Heart left ventricle (tissue), 16 donors: ENCODE measurements around the gene ROBO1. TPM values are rescaled to one million over a fixed set of nuclear protein-coding genes. Genes with fewer than 3 reads are reported as not detected.

Experiments used
- ATAC-seq, 4 donors: fragments of 200-7000 bp; cut with Tn5 transposase; one replicate each; pipeline ENCODE4 v1.9.1; 2020 to 2022; ENCODE audit warnings: moderate library complexity in 4 of 4, mild to moderate bottlenecking in 3 of 4, moderate number of reproducible peaks in 1 of 4
- DNase-seq, 5 donors: peaks; one replicate each; pipeline ENCODE4 v3.0.0-alpha.2; 2020
- H3K27ac ChIP-seq, 12 donors: fragments of 200-600 bp; sonication (generic) in 4 of 12; one replicate each; pipeline versions ENCODE4 v1.5.0 to v1.8.0; 2016 to 2022; ENCODE audit warnings: mild to moderate bottlenecking in 2 of 12
- H3K27me3 ChIP-seq, 9 donors: fragments of 200-600 bp; sonication (generic) in 2 of 9; one replicate each; pipeline versions ENCODE4 v1.5.1 to v1.8.0; 2016 to 2022; ENCODE audit warnings: mild to moderate bottlenecking in 3 of 9
- H3K36me3 ChIP-seq, 9 donors: fragments of 200-600 bp; sonication (generic) in 2 of 9; one replicate each; pipeline versions ENCODE4 v1.5.0 to v1.8.0; 2018 to 2022; ENCODE audit warnings: mild to moderate bottlenecking in 2 of 9
- H3K4me1 ChIP-seq, 12 donors: fragments of 200-600 bp; sonication (generic) in 4 of 12; one replicate each; pipeline versions ENCODE4 v1.5.0 to v1.8.0; 2016 to 2022; ENCODE audit warnings: mild to moderate bottlenecking in 3 of 12
- H3K4me3 ChIP-seq, 12 donors: fragments of 200-600 bp; sonication (generic) in 4 of 12; one replicate each; pipeline versions ENCODE4 v1.5.0 to v1.8.0; 2017 to 2022; ENCODE audit warnings: mild to moderate bottlenecking in 9 of 12, moderate library complexity in 4 of 12
- H3K9me3 ChIP-seq, 12 donors: fragments of 200-600 bp; sonication (generic) in 4 of 12; one replicate each; pipeline versions ENCODE4 v1.5.0 to v1.8.0; 2016 to 2022; ENCODE audit warnings: mild to moderate bottlenecking in 1 of 12
- POLR2A ChIP-seq, 2 donors: fragments of 450-650 bp; IDR thresholded peaks; one replicate each; pipeline ENCODE4 v1.6.1; 2017; ENCODE audit warnings: antibody characterized with exemption in 2 of 2, mild to moderate bottlenecking in 2 of 2, moderate library complexity in 2 of 2
- WGBS, 4 donors: extraction: QIAGEN DNeasy Blood & Tissue Kit in 2 of 4; methylation state at CpG; one replicate each; pipeline versions ENCODE4 v1.1.5 to v1.1.7; 2013 to 2018; 5-methylcytosine and 5-hydroxymethylcytosine counted together
- intact Hi-C, 10 donors: fragments of 100-400 bp; cut with DNase I; formaldehyde crosslinking; loops; one replicate each; pipeline versions ENCODE4 v1.11.1 to v1.14.2; 2022
- polyA plus RNA-seq, 2 donors: library from polyadenylated mRNA; stranded (reverse); fragments of 200-250 nt; gene quantifications; one replicate each; pipeline ENCODE4 v1.2.3, GENCODE V29; 2013
- total RNA-seq, 9 donors: library from RNA; depleted of rRNA in 2 of 9; stranded (reverse); fragments of >200 nt in 2 of 9; fragmentation: NEBNext Ultra II Directional in 3 of 9; extraction: Animal tissue kit (Norgen Biotek cat#: 25700) in 3 of 9; gene quantifications; one replicate each; pipeline versions ENCODE4 v1.1.0 to v1.2.4, GENCODE V29; 2016 to 2023
- TF ChIP-seq, protein P1 (sequence below), 12 donors: fragments of 200-600 bp; sonication (generic) in 4 of 12; IDR thresholded peaks; one replicate each; pipeline versions ENCODE4 v1.5.0 to v1.8.0; 2018 to 2022; ENCODE audit warnings: antibody characterized with exemption in 12 of 12, mild to moderate bottlenecking in 5 of 12
- donor health status: ischemic (EF 13 %, LVEDD 7.1; RV severe dilation, severe dysfunction).
- donor health status: healthy with polysubstance abuse.
- donor health status: DM: no; HTN: yes; CAD: no.
- donor health status: DM: no; HTN: no; CAD: no.
- donor health status: ischemic (EF 25% LVEDD 6.9; RV normal size, moderate dysfunction).
- donor health status: ischemic (EF 25% LVEDD 5.7; RV mildly dilated, moderate dysfunction).
- donor health status: healthy.
- donor health status: DM: yes; HTN: yes; CAD: no.
- donor health status: ischemic (EF 35%, LVEDD 5.7; RV mildly dilated, moderate dysfunction).
- donor health status: nonischemic (EF 11% LVEDD 7.7; RV severe dilation, severe dysfunction).
- donor health status: DM: yes; HTN: yes; CAD: no.
- donor health status: PGD.
- donor health status: ischemic (EF 29% LVEDD 5.4; RV normal size, mild dysfunction).
- donor health status: nonischemic (EF 23%, LVEDD 6.1; RV moderate dilation, normal function).

The ROBO1 gene
- total and polyA plus RNA-seq, 11 donors = 1.4 to 14.8 (median 5.7) TPM

DNA sequence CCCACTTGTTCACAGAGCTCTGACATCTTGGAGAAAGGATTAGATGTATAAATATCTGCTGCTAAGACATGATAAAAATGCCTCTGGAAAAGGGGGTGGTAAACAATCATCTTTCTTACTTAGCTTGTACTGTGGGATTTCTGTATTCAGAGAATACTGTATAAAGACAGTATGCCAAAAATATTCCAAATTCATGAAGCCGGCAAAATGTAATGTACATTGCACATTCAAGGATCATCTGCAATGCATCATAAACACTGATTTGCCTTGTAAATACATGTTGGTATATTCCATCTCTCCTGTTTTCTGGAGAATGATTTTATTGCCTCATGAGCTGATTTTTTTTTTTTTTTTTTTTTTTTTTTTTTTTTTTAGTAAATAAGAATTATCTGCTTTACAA lies 355.3 kb downstream of the ROBO1 start:
- 0% methylated on average over 1 of the region's 1 CpG for WGBS, 4 donors
- Histone ChIP-seq H3K27ac (no peak overlapping the region), H3K4me1 (no peaks in the 10 kb centered on the region), H3K27me3 (no peaks in the 10 kb centered on the region), H3K9me3 (no peaks in the 10 kb centered on the region), H3K4me3 (no peak overlapping the region), H3K36me3 (no peaks in the 10 kb centered on the region)
- no peak for DNase-seq
- no peak for ATAC-seq
- intact Hi-C loops = no loop called here
- TF ChIP-seq POLR2A (IDR thresholded peaks at IDR 0.05) = no peak
- TF ChIP-seq, protein P1, sequence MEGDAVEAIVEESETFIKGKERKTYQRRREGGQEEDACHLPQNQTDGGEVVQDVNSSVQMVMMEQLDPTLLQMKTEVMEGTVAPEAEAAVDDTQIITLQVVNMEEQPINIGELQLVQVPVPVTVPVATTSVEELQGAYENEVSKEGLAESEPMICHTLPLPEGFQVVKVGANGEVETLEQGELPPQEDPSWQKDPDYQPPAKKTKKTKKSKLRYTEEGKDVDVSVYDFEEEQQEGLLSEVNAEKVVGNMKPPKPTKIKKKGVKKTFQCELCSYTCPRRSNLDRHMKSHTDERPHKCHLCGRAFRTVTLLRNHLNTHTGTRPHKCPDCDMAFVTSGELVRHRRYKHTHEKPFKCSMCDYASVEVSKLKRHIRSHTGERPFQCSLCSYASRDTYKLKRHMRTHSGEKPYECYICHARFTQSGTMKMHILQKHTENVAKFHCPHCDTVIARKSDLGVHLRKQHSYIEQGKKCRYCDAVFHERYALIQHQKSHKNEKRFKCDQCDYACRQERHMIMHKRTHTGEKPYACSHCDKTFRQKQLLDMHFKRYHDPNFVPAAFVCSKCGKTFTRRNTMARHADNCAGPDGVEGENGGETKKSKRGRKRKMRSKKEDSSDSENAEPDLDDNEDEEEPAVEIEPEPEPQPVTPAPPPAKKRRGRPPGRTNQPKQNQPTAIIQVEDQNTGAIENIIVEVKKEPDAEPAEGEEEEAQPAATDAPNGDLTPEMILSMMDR (IDR thresholded peaks at IDR 0.05) = no peak

DNA sequence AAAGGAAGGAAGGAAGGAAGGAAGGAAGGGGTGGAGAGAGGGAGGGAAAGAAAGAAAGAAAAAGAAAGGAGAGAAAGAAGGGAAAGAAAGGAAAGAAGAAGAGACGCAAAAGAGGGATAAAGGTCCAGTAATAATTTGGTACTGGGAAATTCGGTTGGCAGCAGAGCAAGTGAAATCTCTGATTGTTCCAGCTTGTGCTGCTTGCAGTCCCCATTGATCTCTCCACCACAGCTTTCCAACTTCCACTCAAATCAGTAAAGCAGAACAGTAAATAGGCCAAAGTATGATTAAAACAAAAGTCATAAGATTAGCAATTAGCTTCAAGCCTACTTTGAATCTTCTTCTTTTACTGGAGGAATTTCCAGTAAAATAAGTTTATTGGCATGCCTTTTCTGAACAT lies 357.2 kb downstream of the ROBO1 start:
- no peaks in the 10 kb centered on the region for H3K36me3 ChIP-seq
- no peak for ATAC-seq
- TF ChIP-seq POLR2A (IDR thresholded peaks at IDR 0.05) = no peak
- TF ChIP-seq, protein P1 (IDR thresholded peaks at IDR 0.05) = no peak
- WGBS, 4 donors = 63 to 71% (median 68%) methylated on average over 2 of the region's 2 CpGs
- H3K27me3 ChIP-seq = no peaks in the 10 kb centered on the region
- no peaks in the 10 kb centered on the region for H3K4me1 ChIP-seq
- H3K4me3 ChIP-seq = no peak overlapping the region
- H3K27ac ChIP-seq = no peak overlapping the region
- no peak for DNase-seq
- intact Hi-C loops = no loop called here
- H3K9me3 ChIP-seq = no peaks in the 10 kb centered on the region

DNA sequence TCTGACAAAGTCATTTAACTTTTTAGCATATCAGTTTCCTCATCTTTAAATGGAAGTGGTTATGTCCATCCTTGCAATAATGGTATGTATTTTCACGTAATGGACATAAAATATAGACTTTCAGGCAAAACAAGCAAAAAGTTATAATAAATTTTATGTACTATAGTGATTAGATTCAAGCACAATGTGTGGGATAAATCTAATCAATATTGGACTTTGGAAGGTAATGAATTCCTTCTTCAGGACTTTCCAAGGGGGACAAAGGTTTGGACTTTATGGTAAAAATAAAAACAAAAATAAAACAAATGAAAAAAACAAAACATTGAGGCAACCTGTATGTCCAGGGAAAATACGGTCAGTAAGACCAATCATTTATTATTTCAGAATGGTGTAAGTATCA lies 357.7 kb downstream of the ROBO1 start:
- no peaks in the 10 kb centered on the region for H3K9me3 ChIP-seq
- no peak overlapping the region for H3K27ac ChIP-seq
- intact Hi-C loops = no loop called here
- 59 to 85% (median 83%) methylated on average over 2 of the region's 2 CpGs for WGBS, 4 donors
- DNase-seq = no peak
- no peak for ATAC-seq
- TF ChIP-seq, protein P1 (IDR thresholded peaks at IDR 0.05) = no peak
- TF ChIP-seq POLR2A (IDR thresholded peaks at IDR 0.05) = no peak
- no peaks in the 10 kb centered on the region for H3K27me3 ChIP-seq
- H3K4me1 ChIP-seq = no peaks in the 10 kb centered on the region
- no peaks in the 10 kb centered on the region for H3K36me3 ChIP-seq
- H3K4me3 ChIP-seq = no peak overlapping the region

DNA sequence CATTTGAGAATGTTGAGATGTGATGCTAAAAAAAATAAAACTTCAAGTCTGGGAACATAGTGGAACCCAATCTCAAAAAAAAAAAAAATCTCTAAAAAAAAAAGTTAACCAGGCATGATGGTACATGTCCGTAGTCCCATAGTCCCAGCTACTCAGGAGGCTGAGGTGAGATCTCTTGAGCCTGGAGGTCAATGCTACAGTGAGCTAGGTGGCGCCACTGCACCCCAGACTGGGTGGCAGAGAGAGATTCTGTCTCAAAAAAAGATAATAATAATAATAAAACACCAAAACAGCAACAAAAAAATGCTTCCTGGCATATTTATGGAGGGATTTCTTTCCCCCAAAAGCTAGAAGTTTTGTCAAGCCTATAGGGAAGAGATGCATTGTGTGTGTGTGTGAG lies 361.6 kb downstream of the ROBO1 start:
- intact Hi-C loops = no loop called here
- H3K27me3 ChIP-seq = no peaks in the 10 kb centered on the region

More for the DNA sequence above, 361.6 kb downstream of the ROBO1 start:
- no peaks in the 10 kb centered on the region for H3K9me3 ChIP-seq
- TF ChIP-seq POLR2A (IDR thresholded peaks at IDR 0.05) = no peak
- TF ChIP-seq, protein P1 (IDR thresholded peaks at IDR 0.05) = no peak
- WGBS, 4 donors = 75 to 82% (median 78%) methylated on average over 2 of the region's 2 CpGs
- DNase-seq (no peak), ATAC-seq (no peak)
- no peak overlapping the region for H3K4me3 ChIP-seq
- H3K36me3 ChIP-seq = no peaks in the 10 kb centered on the region
- H3K4me1 ChIP-seq = no peaks in the 10 kb centered on the region
- no peak overlapping the region for H3K27ac ChIP-seq
